Astrocyte (in vitro differentiated cells and primary cell): ENCODE measurements around the gene MGMT.

Experiments
- CTCF ChIP-seq: IDR thresholded peaks from 2 replicates; pipeline ENCODE4 v1.5.1; 2011; ENCODE audit warnings: low read depth, mild to moderate bottlenecking, inconsistent platforms, low read length, moderate library complexity; ENCODE audit not compliant: insufficient read depth
- EZH2 ChIP-seq: IDR thresholded peaks from 2 replicates; pipeline ENCODE4 v1.6.1; 2012; ENCODE audit warnings: mild to moderate bottlenecking, low read length, inconsistent platforms; ENCODE audit not compliant: insufficient read depth

GRCh38 chr10:129629911-129630310, 162.9 kb downstream of the MGMT start:
- TF ChIP-seq CTCF (no peak), EZH2 (no peak)
